Parathyroid adenoma (tissue), 2 donors: Measurements from ENCODE around the gene SIRT6.

ENCODE experiments used
- H2AFZ ChIP-seq: fragments of 300-600 bp; sonication (generic); one replicate; pipeline ENCODE4 v1.7.0; 2017; ENCODE audit warnings: antibody characterized with exemption, mild to moderate bottlenecking
- H3K27ac ChIP-seq: fragments of 300-600 bp; sonication (generic); one replicate; pipeline ENCODE4 v1.7.0; 2017
- H3K27me3 ChIP-seq: fragments of 300-600 bp; sonication (generic); one replicate; pipeline ENCODE4 v1.7.0; 2017; ENCODE audit warnings: low read length; ENCODE audit not compliant: control insufficient read depth, insufficient read depth
- H3K36me3 ChIP-seq: fragments of 300-600 bp; sonication (generic); one replicate; pipeline ENCODE4 v1.7.0; 2017; ENCODE audit warnings: low read length; ENCODE audit not compliant: control insufficient read depth, insufficient read depth
- H3K4me1 ChIP-seq: fragments of 300-600 bp; sonication (generic); one replicate; pipeline ENCODE4 v1.7.0; 2017; ENCODE audit warnings: control low read depth
- H3K4me2 ChIP-seq: fragments of 300-600 bp; sonication (generic); one replicate; pipeline ENCODE4 v1.7.0; 2017; ENCODE audit warnings: low read length
- H3K4me3 ChIP-seq: fragments of 300-600 bp; sonication (generic); one replicate; pipeline ENCODE4 v1.7.0; 2017; ENCODE audit warnings: low read depth, low read length
- H3K79me2 ChIP-seq: fragments of 300-600 bp; sonication (generic); one replicate; pipeline ENCODE4 v1.7.0; 2017; ENCODE audit warnings: control low read depth
- H3K9ac ChIP-seq: fragments of 300-600 bp; sonication (generic); one replicate; pipeline ENCODE4 v1.7.0; 2017; ENCODE audit warnings: mild to moderate bottlenecking
- H3K9me3 ChIP-seq: fragments of 300-600 bp; sonication (generic); one replicate; pipeline ENCODE4 v1.7.0; 2017; ENCODE audit warnings: low read length; ENCODE audit not compliant: control insufficient read depth
- CTCF ChIP-seq: fragments of 300-600 bp; sonication (generic); IDR thresholded peaks from one replicate; pipeline ENCODE4 v1.7.0; 2017; ENCODE audit warnings: antibody characterized with exemption, mild to moderate bottlenecking
- donor health status: primary hyperparathyroidism.

SIRT6 gene

DNA sequence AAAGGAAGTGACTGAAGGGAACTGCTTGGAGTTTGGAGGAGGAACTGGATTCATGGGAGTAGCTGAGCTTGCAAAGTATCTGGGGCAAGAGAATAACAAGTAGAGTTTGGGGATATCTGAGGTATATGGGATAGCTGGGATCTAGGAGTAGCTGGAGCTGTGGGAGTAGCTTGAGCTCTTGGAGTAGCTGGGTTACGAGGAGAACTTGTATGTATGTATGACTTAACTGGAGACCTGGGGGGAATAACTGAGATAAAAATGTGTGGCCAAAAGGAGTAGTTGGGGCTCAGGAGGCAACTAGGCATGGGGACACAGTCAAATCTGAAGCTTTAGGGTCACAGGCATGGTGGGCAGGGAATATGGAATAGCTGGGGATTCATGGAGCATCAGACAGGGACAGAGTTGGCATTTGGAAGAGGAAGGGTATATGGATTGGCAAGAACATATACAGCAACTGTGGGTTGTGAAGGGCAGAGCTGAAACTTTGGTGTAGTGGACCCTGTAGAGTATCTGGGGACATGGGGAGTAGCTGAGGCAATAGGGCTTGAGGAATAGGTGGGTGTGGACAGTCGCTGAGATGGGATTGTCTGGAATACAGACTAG is 18.7 kb upstream of the SIRT6 start:
- Histone ChIP-seq H3K27ac (no peak overlapping the region), H3K36me3 (no peaks in the 10 kb centered on the region), H3K4me2 (no peak overlapping the region), H3K4me3 (no peak overlapping the region), H3K4me1 (no peaks in the 10 kb centered on the region), H3K9me3 (no peaks in the 10 kb centered on the region), H3K79me2 (no peaks in the 10 kb centered on the region), H3K27me3 (peaks cover under 1% of the 10 kb centered on the region), H3K9ac (no peak overlapping the region), H2AFZ (no peak overlapping the region)
- no peak for TF ChIP-seq CTCF

DNA sequence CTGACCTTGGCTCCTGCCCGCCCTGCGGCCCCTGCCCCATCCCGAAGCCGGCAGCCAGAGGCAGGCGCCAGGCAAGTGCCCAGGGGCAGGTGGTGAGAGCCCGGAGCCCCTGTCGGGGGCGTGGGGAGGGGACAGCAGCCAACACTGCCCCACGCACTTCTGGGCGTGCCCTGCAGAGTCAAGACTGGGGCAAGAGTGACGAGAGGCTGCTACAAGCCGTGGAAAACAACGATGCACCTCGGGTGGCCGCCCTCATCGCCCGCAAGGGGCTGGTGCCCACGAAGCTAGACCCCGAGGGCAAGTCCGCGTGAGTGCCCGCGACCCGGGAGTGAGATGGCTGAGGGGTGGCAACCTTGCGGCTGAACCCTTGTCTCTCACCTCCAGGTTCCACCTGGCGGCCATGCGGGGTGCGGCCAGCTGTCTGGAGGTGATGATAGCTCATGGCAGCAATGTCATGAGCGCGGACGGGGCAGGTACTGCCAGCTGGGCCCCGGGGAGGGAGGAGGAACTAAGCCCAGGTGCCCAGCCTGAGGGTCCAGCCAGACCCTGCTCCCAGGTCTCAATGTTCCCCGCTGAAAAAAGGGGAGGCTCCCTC is 17.4 kb upstream of the SIRT6 start:
- Histone ChIP-seq H3K27me3 (peaks cover 4% of the 10 kb centered on the region), H3K36me3 (no peaks in the 10 kb centered on the region), H3K9ac (no peak overlapping the region), H2AFZ (no peak overlapping the region), H3K4me3 (no peak overlapping the region), H3K4me1 (no peaks in the 10 kb centered on the region), H3K79me2 (no peaks in the 10 kb centered on the region), H3K27ac (no peak overlapping the region), H3K9me3 (no peaks in the 10 kb centered on the region), H3K4me2 (no peak overlapping the region)
- no peak for TF ChIP-seq CTCF

DNA sequence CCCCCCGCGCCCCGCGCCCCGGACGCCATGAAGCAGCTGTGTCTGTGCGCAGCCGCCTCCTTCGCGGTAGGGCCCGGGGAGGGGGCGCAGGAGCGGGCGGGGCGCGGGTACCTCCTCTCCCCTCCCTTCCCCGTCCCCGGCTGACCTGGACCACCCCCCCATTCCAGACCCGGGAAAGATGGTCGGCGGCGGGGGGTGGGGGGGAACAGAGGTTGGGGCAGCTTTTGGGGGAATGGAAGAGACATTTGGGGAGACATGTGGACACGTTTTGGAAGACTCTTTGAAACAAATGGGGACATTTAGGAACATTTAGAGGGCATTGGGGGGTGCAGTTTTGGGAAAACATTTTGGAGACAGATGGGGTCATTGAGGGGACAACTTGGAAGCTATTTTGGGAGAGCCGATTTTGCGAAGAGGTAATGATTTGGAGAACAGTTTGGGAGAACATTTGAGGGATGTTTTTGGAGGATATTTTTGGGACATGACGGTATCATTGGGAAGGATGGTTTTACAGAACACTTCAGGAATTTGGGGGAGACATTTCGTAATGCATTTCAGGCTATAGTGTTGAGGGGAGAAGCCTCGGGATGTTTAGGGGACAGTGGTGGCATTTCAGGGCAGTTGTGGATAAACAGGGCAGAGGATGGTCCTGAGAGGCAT is 16.2 kb upstream of the SIRT6 start:
- Histone ChIP-seq H3K27me3 (peaks cover 4% of the 10 kb centered on the region), H3K36me3 (no peaks in the 10 kb centered on the region), H3K27ac (no peak overlapping the region), H3K9ac (no peak overlapping the region), H3K9me3 (no peaks in the 10 kb centered on the region), H3K4me3 (no peak overlapping the region), H2AFZ (no peak overlapping the region), H3K4me1 (no peaks in the 10 kb centered on the region), H3K79me2 (no peaks in the 10 kb centered on the region), H3K4me2 (no peak overlapping the region)
- TF ChIP-seq CTCF: no peak

GRCh38 chr19:4197625-4198466 is 15.5 kb upstream of the SIRT6 start:
- Histone ChIP-seq H3K27me3 (peaks cover 4% of the 10 kb centered on the region), H3K4me3 (no peak overlapping the region), H2AFZ (no peak overlapping the region), H3K4me2 (no peak overlapping the region), H3K9ac (no peak overlapping the region), H3K36me3 (no peaks in the 10 kb centered on the region), H3K4me1 (no peaks in the 10 kb centered on the region), H3K9me3 (no peaks in the 10 kb centered on the region), H3K27ac (no peak overlapping the region), H3K79me2 (no peaks in the 10 kb centered on the region)
- no peak for TF ChIP-seq CTCF
